Measurements from ENCODE around the gene APBA2. TPM values are rescaled to one million over a fixed set of nuclear protein-coding genes. Genes with fewer than 3 reads are reported as not detected.

The APBA2 gene
- total RNA-seq, 2 donors from 2014 or later = 0.77 to 1.0 TPM

DNA sequence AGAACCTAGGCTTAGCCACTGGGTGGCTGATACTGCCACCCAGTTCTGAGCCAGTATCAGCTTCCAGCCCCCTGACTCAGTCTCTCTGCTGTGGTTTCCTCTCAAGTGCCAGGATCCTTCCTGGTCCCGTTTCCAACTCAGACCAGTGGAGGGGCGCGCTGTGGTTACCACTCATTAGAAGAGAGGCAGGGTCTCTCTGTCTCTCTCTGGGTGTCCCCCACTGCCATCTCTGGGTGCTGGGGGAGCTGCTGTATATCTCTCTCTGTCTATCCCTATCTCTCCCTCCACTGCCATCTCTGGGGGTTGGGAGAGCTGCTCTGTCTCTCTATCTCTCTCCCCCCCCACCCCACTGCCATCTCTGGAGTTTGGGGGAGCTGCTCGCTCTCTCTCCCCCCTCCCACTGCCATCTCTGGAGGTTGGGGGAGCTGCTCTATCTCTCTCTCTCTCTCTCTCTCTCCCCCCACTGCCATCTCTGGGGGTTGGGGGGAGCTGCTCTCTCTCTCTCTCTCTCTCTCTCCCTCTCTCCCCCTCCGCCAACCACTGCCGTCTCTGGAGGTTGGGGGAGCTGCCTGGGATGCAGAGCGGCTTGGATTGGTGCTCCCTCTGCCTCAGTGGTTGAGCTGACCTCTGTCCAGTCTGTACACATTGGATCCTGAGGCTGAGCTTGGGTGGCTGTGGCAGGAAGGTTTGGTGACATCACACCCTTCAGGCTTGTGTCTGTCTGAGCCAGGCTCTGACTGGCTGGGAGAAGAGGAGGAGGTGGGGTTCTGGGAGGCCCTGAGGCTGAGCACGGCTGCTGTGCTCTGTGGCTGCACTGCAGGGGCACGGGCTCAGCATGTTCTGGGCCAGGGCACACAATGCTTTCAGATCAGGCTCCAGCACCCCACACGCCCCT is 98.9 kb downstream of the APBA2 start:
- DNase-seq = no peak
- TF ChIP-seq, protein P1, sequence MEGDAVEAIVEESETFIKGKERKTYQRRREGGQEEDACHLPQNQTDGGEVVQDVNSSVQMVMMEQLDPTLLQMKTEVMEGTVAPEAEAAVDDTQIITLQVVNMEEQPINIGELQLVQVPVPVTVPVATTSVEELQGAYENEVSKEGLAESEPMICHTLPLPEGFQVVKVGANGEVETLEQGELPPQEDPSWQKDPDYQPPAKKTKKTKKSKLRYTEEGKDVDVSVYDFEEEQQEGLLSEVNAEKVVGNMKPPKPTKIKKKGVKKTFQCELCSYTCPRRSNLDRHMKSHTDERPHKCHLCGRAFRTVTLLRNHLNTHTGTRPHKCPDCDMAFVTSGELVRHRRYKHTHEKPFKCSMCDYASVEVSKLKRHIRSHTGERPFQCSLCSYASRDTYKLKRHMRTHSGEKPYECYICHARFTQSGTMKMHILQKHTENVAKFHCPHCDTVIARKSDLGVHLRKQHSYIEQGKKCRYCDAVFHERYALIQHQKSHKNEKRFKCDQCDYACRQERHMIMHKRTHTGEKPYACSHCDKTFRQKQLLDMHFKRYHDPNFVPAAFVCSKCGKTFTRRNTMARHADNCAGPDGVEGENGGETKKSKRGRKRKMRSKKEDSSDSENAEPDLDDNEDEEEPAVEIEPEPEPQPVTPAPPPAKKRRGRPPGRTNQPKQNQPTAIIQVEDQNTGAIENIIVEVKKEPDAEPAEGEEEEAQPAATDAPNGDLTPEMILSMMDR (IDR thresholded peaks at IDR 0.05) = no peak
- Histone ChIP-seq H3K4me1 (no peaks in the 10 kb centered on the region), H3K36me3 (no peaks in the 10 kb centered on the region), H3K9me3 (no peaks in the 10 kb centered on the region), H3K9ac (ENCODE audit: low read depth in 2 of 2, low read length in 2 of 2) (no peak overlapping the region), H3K27me3 (no peaks in the 10 kb centered on the region), H3K27ac (no peak overlapping the region), H3K4me3 (no peak overlapping the region)
- intact Hi-C loops (cut with DNase I) = no loop called here

DNA sequence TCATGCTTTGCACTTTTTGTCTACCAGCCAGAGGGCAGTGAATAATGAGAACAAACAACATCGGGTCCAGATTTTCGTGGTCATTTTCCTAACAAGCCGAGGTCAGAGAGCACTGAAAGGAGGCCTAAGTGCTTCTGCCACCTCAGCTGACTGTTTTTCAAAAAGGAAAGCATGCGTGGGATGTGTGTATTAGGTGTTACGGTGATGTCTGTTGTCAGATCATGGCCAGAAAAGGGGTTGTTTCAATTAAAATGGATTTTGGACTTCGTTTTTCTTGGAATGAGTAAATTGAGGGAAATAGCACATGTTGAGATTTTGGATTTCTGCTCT is 99.5 kb downstream of the APBA2 start:
- Histone ChIP-seq H3K4me3 (no peak overlapping the region), H3K27ac (no peak overlapping the region), H3K36me3 (no peaks in the 10 kb centered on the region), H3K4me1 (no peaks in the 10 kb centered on the region), H3K9me3 (no peaks in the 10 kb centered on the region), H3K9ac (ENCODE audit: low read depth in 2 of 2, low read length in 2 of 2) (no peak overlapping the region), H3K27me3 (no peaks in the 10 kb centered on the region)
- no peak for DNase-seq
- TF ChIP-seq, protein P1 (IDR thresholded peaks at IDR 0.05) = no peak
- intact Hi-C loops (cut with DNase I) = no loop called here

DNA sequence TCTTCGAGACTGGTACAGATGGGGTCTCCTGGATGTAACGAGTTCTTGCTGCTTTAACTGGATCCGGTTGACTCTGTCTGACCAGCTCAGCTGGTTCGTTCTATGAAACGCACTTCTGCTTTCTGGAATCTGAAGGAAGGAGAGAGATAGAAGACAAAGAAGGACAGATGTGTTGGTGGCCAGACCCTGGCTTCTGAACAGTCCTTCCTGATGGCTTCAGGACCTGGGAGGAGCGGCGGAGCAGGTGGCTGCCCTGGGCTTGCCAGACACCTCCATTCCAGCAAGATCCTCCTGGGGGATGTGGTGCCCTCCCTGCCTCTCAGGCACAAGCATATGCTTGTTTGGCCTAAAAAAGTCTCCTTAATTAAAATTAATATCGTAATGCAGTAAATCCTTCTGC is 99.9 kb downstream of the APBA2 start:
- intact Hi-C loops (cut with DNase I) = no loop called here

DNA sequence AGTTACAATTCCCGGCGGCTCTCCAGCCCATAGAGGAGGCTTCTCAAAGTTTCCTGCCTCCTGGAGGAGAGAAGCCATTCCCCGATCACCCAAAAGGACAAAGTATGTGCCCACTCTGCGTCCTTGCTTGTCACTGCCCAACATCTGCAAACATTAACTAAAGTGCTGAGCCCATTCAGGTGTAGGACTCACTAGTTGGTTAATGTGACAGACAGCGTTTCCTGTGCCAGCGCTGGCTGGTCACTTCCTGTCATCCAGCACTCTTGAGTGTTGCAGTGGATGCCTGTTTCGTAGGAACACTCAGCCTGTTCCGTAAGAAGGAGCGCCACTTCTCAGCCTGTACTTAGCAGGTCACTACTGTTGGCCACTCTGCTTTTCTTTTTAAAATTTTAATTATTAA is 100.3 kb downstream of the APBA2 start:
- no peaks in the 10 kb centered on the region for H3K9me3 ChIP-seq
- H3K27ac ChIP-seq = no peak overlapping the region
- no peak for DNase-seq
- H3K4me1 ChIP-seq = no peaks in the 10 kb centered on the region
- intact Hi-C loops (cut with DNase I) = no loop called here
- H3K9ac ChIP-seq (ENCODE audit: low read depth in 2 of 2, low read length in 2 of 2) = no peak overlapping the region
- no peaks in the 10 kb centered on the region for H3K27me3 ChIP-seq
- TF ChIP-seq, protein P1 (IDR thresholded peaks at IDR 0.05) = no peak
- H3K36me3 ChIP-seq = no peaks in the 10 kb centered on the region
- H3K4me3 ChIP-seq = no peak overlapping the region

More for the DNA sequence above, 99.9 kb downstream of the APBA2 start:
- H3K36me3 ChIP-seq = no peaks in the 10 kb centered on the region
- no peak overlapping the region for H3K27ac ChIP-seq
- H3K27me3 ChIP-seq = no peaks in the 10 kb centered on the region
- no peak for DNase-seq
- H3K9me3 ChIP-seq = no peaks in the 10 kb centered on the region
- TF ChIP-seq, protein P1 (IDR thresholded peaks at IDR 0.05) = no peak
- H3K4me3 ChIP-seq = no peak overlapping the region
- no peaks in the 10 kb centered on the region for H3K4me1 ChIP-seq
- H3K9ac ChIP-seq (ENCODE audit: low read depth in 2 of 2, low read length in 2 of 2) = no peak overlapping the region

DNA sequence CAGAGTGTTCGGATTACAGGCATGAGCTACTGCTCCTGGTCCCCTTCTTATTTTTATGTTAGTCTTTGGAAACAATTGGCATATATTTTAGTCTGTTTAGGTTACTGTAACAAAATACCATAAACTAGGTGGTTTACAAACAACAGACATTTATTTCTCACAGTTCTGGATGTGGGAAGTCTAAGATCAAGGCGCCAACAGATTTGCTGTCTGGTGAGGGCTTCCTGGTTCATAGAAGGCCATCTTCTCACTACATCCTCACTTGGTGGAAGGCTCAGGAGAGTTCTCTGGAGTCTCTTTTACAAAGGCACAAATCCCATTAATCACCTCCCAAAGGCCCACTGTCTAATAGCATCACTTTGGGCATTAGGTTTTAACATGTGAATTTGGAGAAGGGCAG is 101.0 kb downstream of the APBA2 start:
- H3K9ac ChIP-seq (ENCODE audit: low read depth in 2 of 2, low read length in 2 of 2) = no peak overlapping the region
- intact Hi-C loops (cut with DNase I) = no loop called here
- TF ChIP-seq, protein P1 (IDR thresholded peaks at IDR 0.05) = no peak

More for the DNA sequence above, 101.0 kb downstream of the APBA2 start:
- Histone ChIP-seq H3K4me3 (no peak overlapping the region), H3K9me3 (no peaks in the 10 kb centered on the region), H3K27me3 (no peaks in the 10 kb centered on the region), H3K4me1 (no peaks in the 10 kb centered on the region), H3K36me3 (no peaks in the 10 kb centered on the region), H3K27ac (no peak overlapping the region)
- DNase-seq = no peak

All from colonic mucosa (tissue), 4 donors.